NCI-H1092 (cell line): ENCODE data around the gene PELO.
"Not testable (repeated sequence)": the region's sequence is repeated elsewhere in the genome, so short reads cannot be mapped to it uniquely, and the experiment has no call there.

Experiments used
- DNase-seq: peaks from one replicate; lab custom pipeline; 2025; lab: John Stamatoyannopoulos, UW

Gene PELO, protein sequence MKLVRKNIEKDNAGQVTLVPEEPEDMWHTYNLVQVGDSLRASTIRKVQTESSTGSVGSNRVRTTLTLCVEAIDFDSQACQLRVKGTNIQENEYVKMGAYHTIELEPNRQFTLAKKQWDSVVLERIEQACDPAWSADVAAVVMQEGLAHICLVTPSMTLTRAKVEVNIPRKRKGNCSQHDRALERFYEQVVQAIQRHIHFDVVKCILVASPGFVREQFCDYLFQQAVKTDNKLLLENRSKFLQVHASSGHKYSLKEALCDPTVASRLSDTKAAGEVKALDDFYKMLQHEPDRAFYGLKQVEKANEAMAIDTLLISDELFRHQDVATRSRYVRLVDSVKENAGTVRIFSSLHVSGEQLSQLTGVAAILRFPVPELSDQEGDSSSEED

DNA sequence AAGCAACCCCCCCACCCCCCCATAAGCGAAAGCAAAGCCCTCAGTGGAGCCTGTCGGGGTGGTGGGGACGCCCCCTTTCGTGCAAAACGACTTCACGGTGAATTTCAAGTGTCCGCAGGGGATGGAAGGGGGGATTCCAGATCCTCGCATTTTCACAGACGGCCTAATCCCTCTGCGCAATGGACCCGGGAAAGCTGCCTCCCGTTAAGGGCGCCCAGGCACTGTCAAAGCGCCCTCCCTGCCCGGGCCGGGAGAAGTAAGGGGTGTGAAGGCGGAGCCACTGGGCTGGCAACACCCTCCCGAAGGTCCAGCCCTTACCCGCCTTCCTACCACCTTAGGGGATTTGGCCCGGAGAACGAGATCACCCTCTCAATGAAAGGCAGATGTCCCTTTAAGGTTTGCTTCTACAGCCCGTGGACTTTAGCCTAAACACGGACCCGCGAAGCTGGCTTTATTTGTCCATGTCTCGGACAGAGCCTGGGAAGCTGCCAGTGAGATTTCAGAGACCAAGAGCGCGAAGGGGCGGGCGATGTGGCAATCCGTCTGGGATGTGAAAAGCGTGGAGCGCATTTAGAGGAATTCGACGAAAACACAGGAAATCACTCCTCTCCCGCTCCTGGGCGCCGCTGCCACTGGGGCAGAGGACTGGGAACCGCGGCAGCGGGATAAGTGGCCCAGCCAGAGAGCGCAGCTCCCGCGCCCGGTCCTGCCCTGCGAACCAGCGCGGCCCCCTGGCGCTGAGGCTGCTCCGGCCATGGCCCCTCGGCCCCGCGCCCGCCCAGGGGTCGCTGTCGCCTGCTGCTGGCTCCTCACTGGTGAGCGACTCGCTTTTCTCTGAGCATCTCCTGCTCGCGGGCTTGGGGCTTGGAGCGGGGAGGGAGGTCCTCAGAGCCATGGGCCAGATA, at the start of gene PELO, which contains the start of gene ITGA1:
PELO (plus strand) TSS at position 317 of the 905 bp plus-strand sequence. CDS start 12,479 bp downstream, outside the sequence.
ITGA1 (plus strand) TSS at position 317 of the 905 bp plus-strand sequence; CDS start at position 755, 438 bp downstream.
- no peak for DNase-seq

DNA sequence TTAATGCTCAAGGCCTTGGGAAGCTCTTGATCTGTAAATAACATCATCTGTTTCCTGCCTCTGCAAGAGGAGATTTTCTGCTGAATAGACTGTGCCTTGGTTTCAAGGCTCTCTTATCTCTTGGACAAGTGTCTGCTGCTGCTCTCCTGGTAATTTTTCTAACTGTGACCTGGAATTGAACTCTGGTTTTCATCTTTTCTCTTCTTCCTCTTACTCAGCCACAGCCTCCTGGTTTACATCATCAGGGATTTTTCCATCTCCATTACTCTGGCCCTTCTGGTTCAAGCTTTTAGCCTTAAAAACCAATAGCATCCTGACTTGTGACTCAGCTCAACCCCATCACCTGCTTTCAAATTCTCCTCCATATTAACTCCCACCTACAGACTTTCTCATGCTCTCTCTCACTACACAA, 49.6 kb upstream of the PELO start:
- DNase-seq: no peak

DNA sequence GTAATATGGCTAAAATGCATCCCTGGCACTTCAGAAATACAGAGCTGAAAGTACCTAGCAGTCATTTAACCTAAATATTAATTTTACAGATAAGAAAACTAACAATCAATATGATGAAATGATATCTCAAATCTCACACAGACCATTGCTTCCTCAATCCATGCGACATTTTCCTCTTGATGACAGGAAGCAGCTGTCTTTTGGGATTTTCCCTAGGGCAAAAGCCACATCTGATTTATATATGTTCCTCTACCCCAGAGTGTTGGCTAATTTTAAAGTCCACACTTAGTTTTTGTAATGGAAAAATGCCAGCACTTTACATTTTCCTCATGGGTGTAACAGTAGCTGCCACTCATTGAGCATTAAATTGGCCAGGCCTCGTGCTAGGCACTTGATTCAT, 47.7 kb upstream of the PELO start:
- DNase-seq: no peak

DNA sequence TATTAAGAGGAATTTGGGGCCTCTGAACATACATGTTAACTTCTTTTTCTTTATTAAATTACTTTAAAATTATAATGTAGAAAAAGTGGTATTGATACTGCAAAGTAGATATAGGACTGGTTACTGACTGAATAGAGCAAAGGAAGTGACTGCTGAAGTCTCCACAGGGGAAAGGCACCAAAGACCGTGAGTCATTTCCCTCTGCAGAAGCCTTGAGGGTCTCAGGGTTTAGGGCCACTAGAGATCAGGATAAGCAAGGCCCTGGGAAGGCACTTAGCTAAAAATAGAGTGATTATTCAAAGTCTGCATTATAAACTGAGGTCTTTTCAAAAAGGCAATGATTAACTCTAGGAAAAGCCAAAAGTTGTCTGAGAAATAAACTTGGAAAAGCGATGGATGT, 44.7 kb upstream of the PELO start:
- no peak for DNase-seq

DNA sequence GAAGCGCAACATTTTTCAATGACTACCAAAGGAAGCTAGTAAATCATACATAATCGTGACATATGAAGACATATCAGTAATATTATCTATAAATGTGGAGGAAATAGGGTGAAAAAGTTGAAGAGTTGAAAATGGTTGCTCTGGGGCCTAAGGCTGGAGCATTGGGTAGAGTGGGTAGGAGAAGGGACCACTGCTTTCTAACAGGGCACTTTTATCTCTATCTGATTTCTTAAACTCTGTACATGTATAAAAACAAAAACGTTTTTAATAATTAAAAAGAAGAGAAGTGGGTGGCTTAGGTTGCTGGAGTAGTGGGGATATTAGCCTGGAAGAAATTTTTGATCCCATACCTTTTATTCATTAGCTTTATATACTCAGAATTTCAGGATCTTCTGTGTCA, 44.2 kb upstream of the PELO start:
- no peak for DNase-seq

DNA sequence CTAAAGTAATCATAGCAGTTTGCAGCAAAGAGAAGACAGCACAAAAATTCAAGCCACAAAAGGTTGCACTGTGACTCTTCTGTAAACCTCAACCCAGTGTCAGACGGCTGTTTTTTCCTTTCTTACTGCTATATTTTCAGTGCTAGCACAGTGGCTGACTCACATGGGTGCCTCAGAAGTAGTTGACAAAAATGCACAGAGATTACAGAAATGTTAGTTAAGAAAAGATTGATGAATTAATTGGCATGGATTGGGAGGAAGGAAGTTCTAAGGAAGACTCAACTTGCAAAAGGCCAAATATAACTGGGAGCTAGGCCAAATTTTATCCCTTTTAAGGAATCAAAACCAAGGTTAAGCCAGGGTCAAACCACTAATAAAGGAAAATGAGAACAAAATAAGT, 43.7 kb upstream of the PELO start:
- no peak for DNase-seq

DNA sequence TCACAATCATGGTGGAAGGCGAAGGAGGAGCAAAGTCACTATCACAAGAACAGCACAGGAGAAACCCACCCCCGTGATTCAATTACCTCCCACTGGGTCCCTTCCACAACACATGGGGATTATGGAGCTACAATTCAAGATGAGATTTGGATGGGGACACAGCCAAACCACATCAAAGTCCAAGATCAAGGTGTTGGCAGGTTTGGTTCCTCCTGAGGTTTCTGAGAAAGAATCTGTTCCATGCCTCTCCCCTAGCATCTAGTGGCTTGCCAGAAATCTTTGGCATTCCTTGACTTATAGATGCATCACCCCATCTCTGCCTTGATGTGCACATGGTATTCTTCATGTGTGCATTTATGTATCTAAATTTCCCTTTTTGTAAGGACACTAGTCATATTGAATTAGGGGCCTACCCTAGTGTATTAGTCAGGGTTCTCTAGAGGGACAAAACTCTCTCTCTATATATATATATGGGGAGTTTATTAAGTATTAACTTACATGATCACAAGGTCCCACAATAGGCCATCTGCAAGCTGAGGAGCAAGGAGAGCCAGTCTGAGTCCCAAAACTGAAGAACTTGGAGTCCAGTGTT, 42.8 kb upstream of the PELO start:
- not testable (repeated sequence) for DNase-seq

DNA sequence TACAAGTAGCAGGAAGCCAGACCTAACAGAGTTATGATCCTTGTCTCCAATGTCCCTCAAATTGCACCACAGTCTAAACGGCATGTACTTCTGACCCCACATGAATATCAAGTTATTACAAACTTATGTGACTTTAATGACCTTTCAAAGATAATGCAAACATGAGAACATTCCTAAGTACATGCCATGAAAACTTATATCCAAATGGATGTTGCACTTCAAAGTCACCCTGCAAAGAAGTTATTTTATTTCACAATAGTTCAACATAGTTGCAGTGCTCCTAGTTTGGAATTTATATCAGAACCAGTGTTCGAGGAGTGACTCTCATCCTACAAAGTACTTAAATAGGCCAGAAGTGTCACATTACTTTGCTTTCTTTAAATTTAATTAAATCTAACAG, 41.2 kb upstream of the PELO start:
- no peak for DNase-seq

DNA sequence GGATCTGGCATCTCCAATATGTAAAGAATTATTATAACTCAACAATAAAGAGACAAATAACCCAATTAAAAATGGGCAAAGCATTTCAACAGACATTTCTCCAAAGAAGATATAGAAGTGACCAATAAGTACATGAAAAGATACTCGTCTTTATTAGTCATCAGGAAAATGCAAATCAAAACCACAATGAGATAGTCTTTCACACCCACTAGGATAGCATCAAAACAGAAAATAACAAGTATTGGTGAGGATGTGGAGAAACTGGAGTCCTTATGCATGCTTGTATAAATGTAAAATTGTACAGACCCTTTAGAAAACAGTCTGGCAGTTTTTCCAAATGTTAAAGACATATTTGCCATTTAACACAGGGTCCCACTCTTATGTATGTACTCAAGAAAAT, 39.1 kb upstream of the PELO start:
- no peak for DNase-seq

DNA sequence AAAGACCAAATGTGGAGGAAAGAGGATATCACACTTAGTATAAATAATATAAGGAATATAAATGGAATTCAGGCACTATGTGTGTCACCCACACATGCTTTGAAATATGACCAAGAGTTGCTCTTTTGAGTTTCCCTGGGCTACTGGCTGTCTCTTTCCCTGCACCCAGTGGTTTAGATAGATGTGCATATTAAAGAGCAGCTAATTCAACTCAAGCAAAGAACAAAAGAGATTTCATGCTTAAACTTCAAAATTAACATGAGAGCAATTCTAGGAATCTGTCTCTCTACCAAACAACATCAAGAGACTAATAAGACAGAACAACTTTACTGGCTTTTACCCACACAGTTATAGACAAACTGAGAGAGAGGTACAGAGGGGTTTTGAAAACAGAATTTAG, 38.0 kb upstream of the PELO start:
- DNase-seq: no peak

DNA sequence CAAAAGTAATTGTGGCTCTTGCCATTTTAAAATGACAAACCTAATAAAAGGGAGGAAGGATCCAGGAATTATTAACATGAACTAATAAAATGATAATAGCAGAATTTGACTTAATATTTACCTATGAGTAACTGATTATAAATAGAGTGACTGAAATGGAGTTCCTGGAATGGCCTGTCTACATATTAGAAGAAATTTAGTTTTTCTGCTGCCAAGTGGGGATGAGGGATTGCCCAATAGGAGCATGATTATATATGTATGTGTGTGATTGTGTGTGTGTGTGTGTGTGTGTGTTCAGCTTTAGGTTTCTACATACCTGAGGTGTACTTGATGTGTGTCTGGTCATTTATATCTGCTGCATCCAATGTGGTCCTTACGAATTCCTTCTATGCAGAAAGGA, 36.6 kb upstream of the PELO start:
- no peak for DNase-seq

DNA sequence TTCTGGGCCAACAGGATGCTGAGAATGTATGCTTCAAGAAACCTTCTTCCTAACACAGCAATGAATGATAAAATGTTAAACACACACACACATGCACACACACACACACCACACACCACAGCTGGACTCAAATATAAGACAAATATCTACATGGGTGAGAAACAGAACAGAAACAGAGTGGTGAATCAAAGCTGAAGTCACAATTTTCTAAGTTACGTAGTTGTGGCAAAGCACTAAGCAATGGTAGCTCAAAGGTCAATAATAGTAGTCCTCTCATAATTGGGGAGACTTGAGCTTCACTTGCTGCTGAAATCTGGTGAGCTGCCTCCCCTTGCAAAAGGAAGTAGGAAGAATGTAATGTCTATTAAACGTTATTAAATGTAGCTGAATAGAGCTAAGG, 33.7 kb upstream of the PELO start:
- DNase-seq: no peak

DNA sequence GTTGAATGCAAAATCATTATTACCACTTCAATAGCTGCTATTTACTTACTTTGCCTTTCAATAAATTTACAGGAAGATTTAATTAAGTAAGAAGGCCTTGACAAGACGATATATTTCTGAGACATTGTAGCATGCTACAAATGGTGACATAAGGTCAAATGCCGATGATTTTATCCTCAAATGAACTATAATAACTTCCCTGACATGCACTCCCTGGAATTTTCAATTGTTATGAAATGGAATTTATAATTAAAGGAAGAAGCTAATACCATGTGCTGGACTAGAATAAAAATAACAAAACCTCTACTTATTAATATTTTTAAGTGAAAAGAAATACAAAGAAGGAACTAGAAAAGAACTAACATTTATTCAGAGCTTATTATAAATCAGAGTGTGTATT, 30.2 kb upstream of the PELO start:
- no peak for DNase-seq

DNA sequence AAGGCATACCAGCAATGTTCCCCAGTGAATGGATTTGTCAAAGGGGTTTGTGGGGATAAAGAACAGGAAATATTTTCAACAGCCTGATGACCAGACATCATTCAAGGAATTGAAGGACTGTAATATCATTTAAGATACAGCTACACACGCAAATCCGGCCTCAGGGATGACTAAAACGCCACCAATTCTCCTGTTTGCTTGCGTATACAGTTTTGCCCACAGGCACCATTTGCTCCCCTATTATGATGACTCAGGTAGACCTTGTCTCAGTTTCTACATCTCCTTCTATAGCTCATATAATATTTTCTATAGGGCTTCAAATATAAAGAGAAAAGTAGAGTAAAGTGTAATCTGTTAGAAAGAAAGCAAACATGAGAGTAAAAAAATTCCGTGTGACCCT, 29.7 kb upstream of the PELO start:
- no peak for DNase-seq

DNA sequence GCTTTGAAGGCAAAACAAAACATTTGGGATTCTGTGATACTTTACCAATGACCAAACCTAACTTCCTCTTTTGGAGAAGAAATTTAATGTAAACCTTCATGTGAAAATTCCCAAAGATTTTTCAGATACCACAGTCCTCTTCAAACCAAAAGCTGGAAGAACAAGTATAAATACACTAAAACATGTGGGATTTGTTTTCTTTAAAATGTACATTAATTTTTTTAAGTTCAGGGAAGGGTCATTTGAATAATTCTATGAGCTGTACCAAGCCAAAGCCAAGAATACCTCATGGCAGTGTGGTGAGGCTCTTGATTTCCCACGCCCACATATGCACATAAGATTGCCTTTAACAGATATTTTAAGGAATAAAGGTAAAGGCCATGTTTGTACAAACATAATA, 28.4 kb upstream of the PELO start:
- DNase-seq: no peak

DNA sequence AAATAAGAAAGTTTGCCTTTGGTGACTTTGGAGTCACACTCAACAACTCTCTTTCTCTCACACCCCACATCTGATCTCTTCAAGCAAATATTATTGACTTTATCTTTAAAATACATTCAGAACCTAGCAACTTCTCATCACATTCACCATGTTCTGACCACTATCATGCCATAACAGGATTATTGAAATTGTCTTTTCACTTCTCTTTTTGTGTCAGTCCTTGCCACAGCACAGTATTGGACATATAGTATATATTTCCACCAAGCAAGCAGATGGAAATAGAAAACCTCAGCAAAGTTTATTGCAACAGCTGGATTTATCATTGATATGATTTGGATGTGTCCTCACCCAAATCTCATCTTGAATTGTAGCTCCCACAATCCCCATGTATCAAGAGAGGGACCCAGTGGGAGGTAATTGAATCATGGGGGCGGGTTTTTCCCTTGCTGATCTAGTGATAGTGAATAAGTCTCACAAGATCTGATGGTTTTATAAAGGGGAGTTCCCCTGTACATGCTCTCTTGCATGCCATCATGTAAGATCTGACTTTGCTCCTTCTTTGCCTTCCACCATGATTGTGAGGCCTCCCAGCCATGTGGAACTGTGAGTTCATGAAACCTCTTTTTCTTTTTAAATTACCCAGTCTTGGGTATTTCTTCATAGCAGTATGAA, 26.9 kb upstream of the PELO start:
- DNase-seq: no peak

DNA sequence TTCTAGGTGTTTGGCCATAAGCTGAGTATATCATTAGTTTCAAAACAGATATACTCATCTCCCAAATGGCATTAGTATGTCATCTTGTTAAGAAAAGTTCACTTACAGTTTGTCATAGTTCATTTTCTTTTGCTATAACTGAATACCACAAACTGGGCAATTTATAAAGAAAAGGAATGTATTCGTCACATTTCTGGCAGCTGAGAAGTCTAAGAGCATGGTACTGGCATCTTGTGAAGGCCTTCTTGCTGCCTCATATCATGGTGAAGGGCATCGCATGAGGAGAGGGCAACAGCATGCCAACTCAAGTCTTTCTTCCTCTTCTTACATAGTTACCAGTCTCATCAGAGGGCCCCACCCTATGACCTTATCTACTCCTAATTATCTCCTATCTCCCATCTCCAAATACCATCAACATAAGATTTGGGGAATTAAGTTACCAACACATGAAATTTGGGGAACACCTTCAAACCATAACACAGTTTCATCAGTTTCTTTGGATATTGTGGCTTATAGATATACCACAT, 20.4 kb upstream of the PELO start:
- no peak for DNase-seq

DNA sequence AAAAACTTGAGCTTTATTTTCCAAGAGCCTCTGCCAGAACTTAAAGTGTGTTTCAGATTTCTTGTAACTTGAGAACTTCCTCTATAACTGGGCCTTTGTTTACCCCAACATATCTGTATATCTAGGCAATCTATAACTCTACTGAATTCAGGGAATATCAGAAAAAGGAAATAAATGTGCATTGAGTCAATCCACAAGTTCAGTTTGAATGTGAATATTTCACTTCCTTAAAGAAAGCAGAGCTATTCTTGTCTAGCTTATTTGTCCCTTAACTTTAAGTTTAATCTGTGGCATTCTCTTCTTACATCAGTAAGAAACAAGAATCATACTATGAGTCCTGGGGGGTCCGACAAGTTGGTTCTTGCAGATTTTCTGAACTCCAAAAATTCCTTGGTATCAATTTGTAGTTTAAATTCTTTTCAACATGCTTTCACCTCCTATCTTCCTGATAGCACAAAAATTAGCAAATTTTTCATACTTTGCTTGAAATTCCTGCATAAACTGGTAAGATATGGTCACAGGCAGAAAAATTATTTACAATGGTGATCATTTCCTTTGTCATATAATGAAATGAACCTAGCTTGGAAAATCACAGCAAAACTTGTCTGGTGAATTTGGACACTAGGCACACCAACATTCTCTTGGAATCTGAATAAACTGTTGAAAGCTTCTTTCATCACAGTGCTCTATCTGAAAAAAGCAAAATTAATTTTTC, 19.8 kb upstream of the PELO start:
- no peak for DNase-seq

DNA sequence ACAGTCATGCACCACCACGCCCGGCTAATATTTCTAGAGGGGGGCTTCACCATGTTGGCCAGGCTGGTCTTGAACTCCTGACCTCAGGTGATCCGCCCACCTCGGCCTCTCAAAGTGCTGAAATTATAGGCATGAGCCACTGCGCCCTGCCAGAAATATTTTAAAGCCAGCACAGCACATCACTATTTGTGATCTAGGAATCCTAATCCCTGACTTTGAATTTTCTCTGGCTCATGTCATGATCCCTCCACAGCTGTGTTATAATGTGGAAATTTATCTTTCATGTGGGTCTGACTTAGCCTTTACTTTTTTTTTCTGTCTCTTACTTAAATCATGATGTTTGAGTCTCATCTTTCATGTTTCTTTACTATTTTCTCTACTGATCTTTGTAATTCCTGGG, 18.7 kb upstream of the PELO start:
- no peak for DNase-seq

DNA sequence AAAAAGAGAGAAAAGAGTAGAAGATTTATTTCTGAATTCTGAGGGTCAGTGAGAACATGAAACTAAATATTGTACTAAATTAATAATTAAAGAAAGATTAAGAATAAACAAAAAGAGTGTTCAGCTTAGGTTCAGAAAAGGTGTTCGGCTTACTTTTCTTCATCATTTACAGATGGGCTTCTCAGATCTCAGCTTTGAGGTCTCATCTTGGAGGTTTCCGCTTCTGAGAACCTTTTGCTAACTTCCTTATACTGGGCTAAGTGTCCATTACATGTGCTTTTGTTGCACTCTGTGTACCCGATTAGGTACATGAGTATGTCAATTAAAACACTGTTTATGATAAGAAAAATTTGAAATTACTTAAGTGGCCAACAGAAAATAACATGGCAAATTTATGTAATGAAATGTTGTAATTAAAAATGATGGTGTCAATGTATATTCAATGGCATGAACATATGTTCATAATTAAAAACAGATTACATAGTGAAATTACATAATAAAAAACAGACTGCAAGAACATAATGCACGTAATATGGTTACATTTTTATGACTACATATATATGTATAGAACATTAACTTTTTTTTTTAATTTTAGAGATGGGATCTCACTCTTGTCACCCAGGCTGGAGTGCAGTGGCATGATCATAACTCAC, 17.3 kb upstream of the PELO start:
- no peak for DNase-seq
